Endothelial cell of umbilical vein (primary cell): Measurements from ENCODE around the gene LRCH1. TPM values are rescaled to one million over a fixed set of nuclear protein-coding genes. Genes with fewer than 3 reads are reported as not detected.

ENCODE experiments used
- BruUV-seq: library from RNA; stranded (reverse); fragments of 400-500 nt; replicated peaks from 2 replicates; lab custom pipeline; 2021; lab: Mats Ljungman, UMichigan
- CTCF ChIA-PET: fragments of 300-600, 350-600 bp; sonication (Branson Sonifier 250); formaldehyde crosslinking; loops from one replicate; lab custom pipeline; 2021; ENCODE audit warnings: antibody characterized with exemption, inconsistent platforms; lab: Charles Lee
- POLR2A ChIA-PET: fragments of 300-600, 350-600 bp; sonication (Branson Sonifier 250); formaldehyde crosslinking; loops from one replicate; lab custom pipeline; 2021; ENCODE audit warnings: antibody characterized with exemption, inconsistent platforms; lab: Charles Lee
- DNase-seq: peaks from one replicate; pipeline ENCODE4 v3.0.0-alpha.2; 2011; ENCODE audit warnings: low read depth, low spot score
- FAIRE-seq: peaks from 2 replicates; lab custom pipeline; 2011; peaks lifted over from hg19 to GRCh38; lab: Jason Lieb, UNC
- H2AFZ ChIP-seq: 2 replicates; pipeline ENCODE4 v1.6.0; 2012; ENCODE audit warnings: low read depth, low read length, control low read depth, inconsistent platforms
- H3K27ac ChIP-seq: 2 replicates; pipeline ENCODE4 v1.5.1; 2011; ENCODE audit warnings: low read depth, mild to moderate bottlenecking, control low read depth, low read length, moderate library complexity; ENCODE audit not compliant: insufficient read depth
- H3K27me3 ChIP-seq, 2 experiments: 2 replicates each; pipeline versions ENCODE4 v1.6.0 to v1.6.1; 2011; ENCODE audit warnings: low read length in 2 of 2, mixed read lengths in 1 of 2; ENCODE audit not compliant: control insufficient read depth in 2 of 2, insufficient read depth in 2 of 2
- H3K36me3 ChIP-seq, 2 experiments: 2 replicates in 1 of 2; 3 replicates in 1 of 2; pipeline ENCODE4 v1.5.1; 2011; ENCODE audit warnings: low read length in 2 of 2, mild to moderate bottlenecking in 1 of 2, moderate library complexity in 1 of 2; ENCODE audit not compliant: control insufficient read depth in 2 of 2, insufficient read depth in 2 of 2; ENCODE audit errors: extremely low read depth in 1 of 2
- H3K4me1 ChIP-seq: 3 replicates; pipeline ENCODE4 v1.5.1; 2011; ENCODE audit warnings: mild to moderate bottlenecking, low read length; ENCODE audit not compliant: control insufficient read depth, insufficient read depth; ENCODE audit errors: extremely low read depth
- H3K4me2 ChIP-seq: 2 replicates; pipeline ENCODE4 v1.6.1; 2011; ENCODE audit warnings: low read length, control low read depth, mixed read lengths; ENCODE audit not compliant: insufficient read depth
- H3K4me3 ChIP-seq, 3 experiments: fragments of 200-600 bp in 1 of 3; sonication (generic), shearing (Covaris generic) in 1 of 3; replicated peaks in 1 of 3; 2 replicates each; pipeline ENCODE4 v1.5.1; 2011 to 2016; ENCODE audit warnings: control low read depth in 3 of 3, low read length in 3 of 3, mild to moderate bottlenecking in 2 of 3, inconsistent platforms in 1 of 3, low read depth in 1 of 3, moderate library complexity in 1 of 3; ENCODE audit not compliant: insufficient read depth in 1 of 3
- H3K79me2 ChIP-seq: 2 replicates; pipeline ENCODE4 v1.6.0; 2012; ENCODE audit warnings: low read length, inconsistent platforms; ENCODE audit not compliant: control insufficient read depth, insufficient read depth
- H3K9ac ChIP-seq: replicated peaks from 2 replicates; pipeline ENCODE3; 2011; ENCODE audit warnings: low read length, control low read depth; ENCODE audit not compliant: insufficient read depth; ENCODE audit errors: extremely low read depth
- H3K9me1 ChIP-seq: replicated peaks from 3 replicates; pipeline ENCODE4 v1.6.0; 2011; ENCODE audit warnings: mild to moderate bottlenecking, low read length; ENCODE audit not compliant: control insufficient read depth, insufficient read depth; ENCODE audit errors: extremely low read depth
- H3K9me3 ChIP-seq: replicated peaks from 2 replicates; pipeline ENCODE4 v1.5.1; 2012; ENCODE audit warnings: low read length, inconsistent platforms; ENCODE audit not compliant: control insufficient read depth, insufficient read depth
- H4K20me1 ChIP-seq: replicated peaks from 2 replicates; pipeline ENCODE3; 2011; ENCODE audit warnings: mild to moderate bottlenecking, low read length; ENCODE audit not compliant: control insufficient read depth, insufficient read depth; ENCODE audit errors: extremely low read depth
- GATA2 ChIP-seq: IDR thresholded peaks from 2 replicates; pipeline ENCODE4 v1.7.0; 2011; ENCODE audit warnings: low read depth, mild to moderate bottlenecking, moderate library complexity, mixed read lengths, low read length; ENCODE audit not compliant: insufficient read length, insufficient read depth
- JUN ChIP-seq: IDR thresholded peaks from 2 replicates; pipeline ENCODE4 v1.6.1; 2011; ENCODE audit warnings: borderline replicate concordance, low read depth; ENCODE audit not compliant: insufficient read length, insufficient read depth
- MYC ChIP-seq: IDR thresholded peaks from one replicate; pipeline ENCODE4 v1.6.1; 2011; ENCODE audit warnings: mild to moderate bottlenecking, low read depth, low read length
- POLR2A ChIP-seq: IDR thresholded peaks from 2 replicates; pipeline ENCODE4 v1.6.1; 2012; ENCODE audit warnings: low read depth, mild to moderate bottlenecking, control low read depth, low read length
- POLR2AphosphoS5 ChIP-seq: IDR thresholded peaks from 2 replicates; pipeline ENCODE4 v1.6.1; 2012; ENCODE audit warnings: low read depth, mild to moderate bottlenecking, control low read depth, low read length, moderate library complexity; ENCODE audit not compliant: insufficient read depth
- dilution Hi-C: fragments of 300-500 bp; cut with MboI; formaldehyde crosslinking; loops from one replicate; pipeline ENCODE4 v1.15.0; 2019; ENCODE audit warnings: low sequenced_read_pairs; ENCODE audit not compliant: extremely low pct_ligation_motif_present
- intact Hi-C: fragments of 100-400 bp; cut with micrococcal nuclease; formaldehyde crosslinking; loops from one replicate; pipeline ENCODE4 v1.10.0; 2022
- polyA plus RNA-seq, 4 experiments: library from polyadenylated mRNA; depleted of rRNA in 3 of 4; stranded (reverse) in 3 of 4; unstranded in 1 of 4; fragments of >200 nt; gene quantifications; 2 replicates each; pipeline versions ENCODE4 v1.2.1 to v1.2.3, GENCODE V29; 2011 to 2012; ENCODE audit warnings: missing spikeins in 1 of 4
- total RNA-seq: library from RNA; stranded (reverse); gene quantifications from 2 replicates; pipeline ENCODE4 v1.2.3, GENCODE V29; 2021
- TF ChIP-seq, protein P1 (sequence below), 2 donors: IDR thresholded peaks; 1 replicate in 1 of 2; 2 replicates in 1 of 2; pipeline ENCODE4 v1.5.1; 2011; ENCODE audit warnings: low read length in 2 of 2, mild to moderate bottlenecking in 2 of 2, moderate library complexity in 2 of 2, control low read depth in 1 of 2, inconsistent platforms in 1 of 2, low read depth in 1 of 2; ENCODE audit not compliant: insufficient read depth in 1 of 2; ENCODE audit errors: extremely low read depth in 1 of 2
- TF ChIP-seq, protein P2 (sequence below): IDR thresholded peaks from 2 replicates; pipeline ENCODE4 v1.6.1; 2011; ENCODE audit not compliant: insufficient read depth, insufficient read length

Gene LRCH1
- total and polyA plus RNA-seq, 2 donors (not counting 3 experiments of a cell fraction or from before 2014, with no cell fraction given), result 5.4 to 16.5 TPM

DNA sequence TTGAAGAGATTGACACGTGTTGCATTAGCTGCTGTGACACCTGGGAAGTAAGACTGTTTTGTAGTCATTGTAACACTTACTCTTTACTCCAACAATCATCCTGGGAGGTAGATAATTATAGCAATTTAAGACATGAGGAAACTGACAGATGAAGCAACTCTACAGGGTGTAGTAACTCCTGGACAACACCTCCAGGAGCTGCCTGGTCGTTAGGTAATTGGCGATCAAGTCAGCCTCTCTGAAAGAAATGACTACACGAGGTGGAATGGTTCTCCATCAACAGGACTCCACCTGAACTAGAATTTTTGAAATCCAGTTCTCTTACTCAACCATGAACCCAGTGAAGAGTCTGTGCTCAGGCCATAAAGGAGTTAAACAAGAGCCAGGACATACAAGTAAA lies 43.0 kb upstream of the LRCH1 start:
- no peaks in the 10 kb centered on the region for H3K9me1 ChIP-seq
- dilution Hi-C loops, result no loop called here
- no peak overlapping the region for H3K9ac ChIP-seq
- CTCF ChIA-PET, result interaction anchor here (0.8 kb wide), 1 partner anchor 8 kb away, joined by 3 read pairs; no protein-coding TSS in a partner anchor
- H3K36me3 ChIP-seq, result no peaks in the 10 kb centered on the region
- TF ChIP-seq POLR2AphosphoS5 (no peak), GATA2 (no peak)
- intact Hi-C loops, result no loop called here
- POLR2A ChIA-PET, result no interaction called here
- H3K4me3 ChIP-seq, result no peak overlapping the region
- DNase-seq (no peak), FAIRE-seq (no peak)
- no peaks in the 10 kb centered on the region for H4K20me1 ChIP-seq
- no peaks in the 10 kb centered on the region for H3K9me3 ChIP-seq
- BruUV-seq, result no TSS peak
- H2AFZ ChIP-seq, result no peak overlapping the region
- H3K27ac ChIP-seq, result no peak overlapping the region
- H3K4me1 ChIP-seq, result no peaks in the 10 kb centered on the region
- no peak overlapping the region for H3K4me2 ChIP-seq
- H3K27me3 ChIP-seq, result peaks cover 0 to 13% of the 10 kb centered on the region in 2 experiments
- H3K79me2 ChIP-seq, result no peaks in the 10 kb centered on the region

DNA sequence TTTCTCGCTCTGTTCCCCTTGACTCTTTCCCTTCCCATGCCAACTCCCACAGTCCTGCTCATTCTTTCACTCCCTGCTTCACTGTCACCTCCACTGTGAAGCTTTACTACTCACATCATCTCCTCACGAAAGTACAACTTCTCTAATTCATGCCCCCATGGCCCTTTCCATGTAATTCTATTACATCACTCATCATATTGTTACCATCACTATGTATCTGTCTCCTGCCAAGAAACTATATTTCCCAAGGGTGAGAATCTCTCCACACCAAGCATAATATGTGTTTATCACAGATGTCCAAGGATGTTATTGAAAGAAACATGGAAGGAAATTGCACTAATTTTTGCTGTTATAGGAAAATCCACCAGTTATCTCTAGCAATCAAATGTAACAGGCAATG lies 37.2 kb upstream of the LRCH1 start:
- DNase-seq, result no peak
- Histone ChIP-seq H3K27ac (no peak overlapping the region), H3K9ac (no peak overlapping the region), H3K79me2 (no peaks in the 10 kb centered on the region), H4K20me1 (no peaks in the 10 kb centered on the region), H3K9me1 (no peaks in the 10 kb centered on the region), H3K4me2 (no peak overlapping the region), H2AFZ (no peak overlapping the region), H3K4me3 (no peak overlapping the region), H3K4me1 (peaks cover 4% of the 10 kb centered on the region), H3K9me3 (no peaks in the 10 kb centered on the region), H3K27me3 (peaks cover 2 to 6% of the 10 kb centered on the region in 2 experiments), H3K36me3 (no peaks in the 10 kb centered on the region)
- BruUV-seq, result no TSS peak
- dilution Hi-C loops, result no loop called here
- no peak for FAIRE-seq
- ChIA-PET CTCF (no interaction called here), POLR2A (no interaction called here)
- intact Hi-C loops, result no loop called here
- TF ChIP-seq POLR2A (no peak), GATA2 (no peak), MYC (no peak), JUN (no peak)
- TF ChIP-seq, protein P1, sequence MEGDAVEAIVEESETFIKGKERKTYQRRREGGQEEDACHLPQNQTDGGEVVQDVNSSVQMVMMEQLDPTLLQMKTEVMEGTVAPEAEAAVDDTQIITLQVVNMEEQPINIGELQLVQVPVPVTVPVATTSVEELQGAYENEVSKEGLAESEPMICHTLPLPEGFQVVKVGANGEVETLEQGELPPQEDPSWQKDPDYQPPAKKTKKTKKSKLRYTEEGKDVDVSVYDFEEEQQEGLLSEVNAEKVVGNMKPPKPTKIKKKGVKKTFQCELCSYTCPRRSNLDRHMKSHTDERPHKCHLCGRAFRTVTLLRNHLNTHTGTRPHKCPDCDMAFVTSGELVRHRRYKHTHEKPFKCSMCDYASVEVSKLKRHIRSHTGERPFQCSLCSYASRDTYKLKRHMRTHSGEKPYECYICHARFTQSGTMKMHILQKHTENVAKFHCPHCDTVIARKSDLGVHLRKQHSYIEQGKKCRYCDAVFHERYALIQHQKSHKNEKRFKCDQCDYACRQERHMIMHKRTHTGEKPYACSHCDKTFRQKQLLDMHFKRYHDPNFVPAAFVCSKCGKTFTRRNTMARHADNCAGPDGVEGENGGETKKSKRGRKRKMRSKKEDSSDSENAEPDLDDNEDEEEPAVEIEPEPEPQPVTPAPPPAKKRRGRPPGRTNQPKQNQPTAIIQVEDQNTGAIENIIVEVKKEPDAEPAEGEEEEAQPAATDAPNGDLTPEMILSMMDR (IDR thresholded peaks at IDR 0.05; ENCODE audit: extremely low read depth in 1 of 2, insufficient read depth in 1 of 2, low read depth in 1 of 2, low read length in 2 of 2), result no peak
- TF ChIP-seq, protein P2, sequence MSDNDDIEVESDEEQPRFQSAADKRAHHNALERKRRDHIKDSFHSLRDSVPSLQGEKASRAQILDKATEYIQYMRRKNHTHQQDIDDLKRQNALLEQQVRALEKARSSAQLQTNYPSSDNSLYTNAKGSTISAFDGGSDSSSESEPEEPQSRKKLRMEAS, result no peak
